Trophoblast cell (in vitro differentiated cells and primary cell): ENCODE results near the gene RABL2B.

Experiments
- DNase-seq, 2 donors: peaks; one replicate each; pipeline ENCODE4 v3.0.0-alpha.2; 2016
- H2AFZ ChIP-seq: 2 replicates; pipeline ENCODE4 v1.6.1; 2013; ENCODE audit warnings: low read length, moderate library complexity, mild to moderate bottlenecking; ENCODE audit not compliant: insufficient read depth, poor library complexity
- H2AK5ac ChIP-seq: 2 replicates; pipeline ENCODE4 v1.6.1; 2013; ENCODE audit warnings: mild to moderate bottlenecking, low read length
- H2BK120ac ChIP-seq: 2 replicates; pipeline ENCODE4 v1.6.1; 2013; ENCODE audit warnings: low read length, mild to moderate bottlenecking, moderate library complexity; ENCODE audit not compliant: insufficient read depth, poor library complexity
- H2BK12ac ChIP-seq: 2 replicates; pipeline ENCODE4 v1.6.1; 2013; ENCODE audit warnings: mild to moderate bottlenecking, low read length, moderate library complexity
- H2BK5ac ChIP-seq: 2 replicates; pipeline ENCODE4 v1.6.1; 2013; ENCODE audit warnings: low read length, low read depth, moderate library complexity, mild to moderate bottlenecking; ENCODE audit not compliant: poor library complexity
- H3K14ac ChIP-seq: 2 replicates; pipeline ENCODE4 v1.6.1; 2013; ENCODE audit warnings: mild to moderate bottlenecking, low read length
- H3K18ac ChIP-seq: 2 replicates; pipeline ENCODE4 v1.6.1; 2013; ENCODE audit warnings: mild to moderate bottlenecking, low read length
- H3K23ac ChIP-seq: 2 replicates; pipeline ENCODE4 v1.6.1; 2013; ENCODE audit warnings: low read length
- H3K27ac ChIP-seq: 2 replicates; pipeline ENCODE4 v1.5.1; 2013; ENCODE audit warnings: low read depth, mild to moderate bottlenecking, inconsistent platforms, low read length, moderate library complexity
- H3K27me3 ChIP-seq: 2 replicates; pipeline ENCODE4 v1.6.1; 2013; ENCODE audit warnings: inconsistent platforms, mild to moderate bottlenecking, low read length, moderate library complexity; ENCODE audit not compliant: insufficient read depth
- H3K36me3 ChIP-seq, 2 experiments: 1 replicate in 1 of 2; 2 replicates in 1 of 2; pipeline ENCODE4 v1.6.1; 2013; ENCODE audit warnings: low read length in 2 of 2, mild to moderate bottlenecking in 2 of 2, moderate library complexity in 1 of 2; ENCODE audit not compliant: insufficient read depth in 2 of 2, control insufficient read depth in 1 of 2
- H3K4ac ChIP-seq: 2 replicates; pipeline ENCODE4 v1.6.1; 2013; ENCODE audit warnings: low read depth, mild to moderate bottlenecking, low read length, moderate library complexity
- H3K4me1 ChIP-seq, 2 experiments: 1 replicate in 1 of 2; 2 replicates in 1 of 2; pipeline ENCODE4 v1.6.1; 2013; ENCODE audit warnings: low read length in 2 of 2, mild to moderate bottlenecking in 2 of 2, moderate library complexity in 1 of 2; ENCODE audit not compliant: insufficient read depth in 2 of 2, control insufficient read depth in 1 of 2
- H3K4me2 ChIP-seq: 2 replicates; pipeline ENCODE4 v1.6.1; 2013; ENCODE audit warnings: inconsistent platforms, mild to moderate bottlenecking, low read length, moderate library complexity
- H3K4me3 ChIP-seq: 2 replicates; pipeline ENCODE4 v1.5.1; 2013; ENCODE audit warnings: mild to moderate bottlenecking, low read depth, low read length, inconsistent platforms
- H3K79me1 ChIP-seq: one replicate; pipeline ENCODE4 v1.6.1; 2013; ENCODE audit warnings: low read length
- H3K79me2 ChIP-seq: 2 replicates; pipeline ENCODE4 v1.6.1; 2013; ENCODE audit warnings: low read length, mild to moderate bottlenecking; ENCODE audit not compliant: control insufficient read depth, insufficient read depth, poor library complexity
- H3K9ac ChIP-seq: 2 replicates; pipeline ENCODE4 v1.6.1; 2013; ENCODE audit warnings: mild to moderate bottlenecking, low read length
- H3K9me3 ChIP-seq: 2 replicates; pipeline ENCODE4 v1.6.1; 2013; ENCODE audit warnings: low read depth, mild to moderate bottlenecking, control low read depth, inconsistent platforms, low read length; ENCODE audit not compliant: insufficient read depth
- H4K12ac ChIP-seq: 2 replicates; pipeline ENCODE4 v1.6.1; 2013; ENCODE audit warnings: low read depth, mild to moderate bottlenecking, low read length, moderate library complexity
- H4K8ac ChIP-seq: 2 replicates; pipeline ENCODE4 v1.6.1; 2013; ENCODE audit warnings: low read depth, mild to moderate bottlenecking, low read length, moderate library complexity
- H4K91ac ChIP-seq: one replicate; pipeline ENCODE4 v1.6.1; 2013; ENCODE audit warnings: low read depth, mild to moderate bottlenecking, low read length, moderate library complexity
- WGBS: extraction: QIAGEN DNeasy Blood & Tissue Kit; methylation state at CpG from one replicate; pipeline ENCODE4 v1.1.7; 2013; ENCODE audit warnings: missing lambda C conversion rate; ENCODE audit not compliant: insufficient read length, insufficient coverage; ENCODE audit errors: extremely low coverage; 5-methylcytosine and 5-hydroxymethylcytosine counted together

RABL2B gene

DNA sequence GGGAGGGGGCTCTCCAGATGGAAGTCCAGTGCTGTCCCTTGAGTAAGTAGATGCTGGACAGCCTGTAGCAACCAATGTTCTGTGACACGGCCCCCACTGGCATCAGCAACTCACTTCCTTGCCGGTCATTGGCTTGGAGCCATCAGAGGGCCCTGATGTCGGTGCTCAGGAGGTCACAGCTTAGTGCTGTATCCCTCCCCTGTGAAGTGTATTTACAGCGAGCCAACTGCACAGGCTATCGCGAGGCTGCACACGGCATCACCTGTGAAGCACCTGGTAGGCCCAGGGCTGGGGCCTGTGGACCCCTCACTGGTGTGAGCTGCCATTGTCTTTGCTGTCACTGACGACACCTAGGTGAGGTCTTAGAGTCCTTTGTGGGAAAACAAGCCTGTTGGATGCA is 58.8 kb downstream of the RABL2B start:
- Histone ChIP-seq H3K23ac (no peak overlapping the region), H4K91ac (no peak overlapping the region), H3K79me2 (no peaks in the 10 kb centered on the region), H3K4me2 (no peak overlapping the region), H3K4me1 (no peaks in the 10 kb centered on the region), H4K12ac (no peak overlapping the region), H2AFZ (no peak overlapping the region), H3K4me3 (no peak overlapping the region), H2BK120ac (no peak overlapping the region), H2BK12ac (no peak overlapping the region), H3K36me3 (no peaks in the 10 kb centered on the region), H3K79me1 (no peaks in the 10 kb centered on the region), H3K9me3 (peaks cover 4% of the 10 kb centered on the region), H3K9ac (no peak overlapping the region), H3K18ac (no peak overlapping the region), H3K4ac (no peak overlapping the region), H3K27ac (no peak overlapping the region), H3K27me3 (peaks cover 25% of the 10 kb centered on the region), H4K8ac (no peak overlapping the region), H2BK5ac (no peak overlapping the region), H2AK5ac (no peak overlapping the region), H3K14ac (no peak overlapping the region)
- no CpG with 5 or more reads among the region's 8 CpGs for WGBS
- no peak for DNase-seq

DNA sequence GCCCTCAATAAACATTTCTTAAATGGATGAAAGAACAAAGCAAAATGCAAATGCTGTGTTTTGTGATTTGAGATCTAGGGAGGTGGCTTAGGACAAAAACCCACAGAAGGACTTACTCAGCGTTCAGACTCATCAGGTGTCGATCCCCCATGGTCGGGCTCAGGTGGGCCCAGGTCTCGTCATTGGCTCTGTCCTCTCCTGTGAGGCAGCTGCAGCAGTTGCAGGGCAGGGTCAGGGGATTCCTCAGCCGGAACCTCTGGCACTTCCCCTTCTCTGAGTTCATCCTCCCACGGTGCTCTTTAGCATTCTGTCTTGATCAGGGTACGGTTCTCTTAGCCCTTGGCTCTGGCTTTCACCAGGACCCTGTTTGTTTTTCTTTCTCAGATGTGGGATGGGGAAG is 59.4 kb downstream of the RABL2B start:
- no peak overlapping the region for H3K18ac ChIP-seq
- H2BK5ac ChIP-seq: no peak overlapping the region
- H3K27ac ChIP-seq: no peak overlapping the region
- H3K27me3 ChIP-seq: peaks cover 31% of the 10 kb centered on the region
- no peak overlapping the region for H3K4me2 ChIP-seq
- no peak overlapping the region for H2AK5ac ChIP-seq
- WGBS: no CpG with 5 or more reads among the region's 7 CpGs
- H3K79me2 ChIP-seq: no peaks in the 10 kb centered on the region
- no peak overlapping the region for H4K91ac ChIP-seq
- H4K12ac ChIP-seq: no peak overlapping the region
- H3K14ac ChIP-seq: no peak overlapping the region
- H3K23ac ChIP-seq: no peak overlapping the region
- H2BK120ac ChIP-seq: no peak overlapping the region
- no peaks in the 10 kb centered on the region for H3K79me1 ChIP-seq
- no peak overlapping the region for H2AFZ ChIP-seq
- H3K36me3 ChIP-seq: no peaks in the 10 kb centered on the region
- no peak for DNase-seq
- no peaks in the 10 kb centered on the region for H3K4me1 ChIP-seq
- H2BK12ac ChIP-seq: no peak overlapping the region
- no peak overlapping the region for H4K8ac ChIP-seq
- no peak overlapping the region for H3K4ac ChIP-seq
- no peak overlapping the region for H3K9ac ChIP-seq
- H3K4me3 ChIP-seq: no peak overlapping the region
- peaks cover 4% of the 10 kb centered on the region for H3K9me3 ChIP-seq

DNA sequence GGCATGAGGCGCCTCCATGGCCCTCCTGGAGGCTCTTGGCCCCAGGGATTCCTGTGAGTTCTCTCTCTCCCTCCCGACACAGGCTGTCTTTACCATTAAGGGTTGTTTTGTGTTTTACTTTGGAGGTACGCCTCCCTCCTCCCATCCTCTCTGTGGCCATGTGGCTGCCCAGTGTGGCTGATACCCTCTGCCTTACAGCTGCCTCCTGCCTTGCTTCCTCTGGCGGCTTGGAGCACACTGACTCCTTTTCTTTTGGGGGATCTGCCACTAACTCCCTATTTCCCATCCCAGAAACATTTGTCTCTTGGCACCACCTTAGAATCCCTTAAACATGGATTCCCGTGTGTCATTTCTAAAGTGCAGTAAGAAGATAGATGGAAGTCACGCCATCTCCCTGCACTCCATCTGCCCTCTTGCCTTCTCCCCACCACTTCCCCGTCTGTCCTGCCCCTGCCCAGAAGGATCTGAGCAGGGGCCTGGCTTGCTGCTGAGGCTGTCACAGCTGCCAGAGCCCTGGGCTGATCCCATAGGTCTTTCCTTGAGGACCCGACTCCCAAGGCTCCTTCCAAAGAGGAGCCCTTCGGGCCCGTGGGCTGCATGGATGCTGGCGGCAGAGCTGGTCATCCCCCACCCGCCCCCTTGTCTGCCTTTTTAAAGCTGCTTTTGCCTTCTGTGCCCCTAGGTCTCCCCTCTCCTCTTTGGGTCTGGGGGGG is 60.6 kb downstream of the RABL2B start:
- Histone ChIP-seq H4K91ac (no peak overlapping the region), H4K12ac (no peak overlapping the region), H3K23ac (no peak overlapping the region), H3K27me3 (peaks cover 33% of the 10 kb centered on the region), H2BK12ac (no peak overlapping the region), H3K4me1 (no peaks in the 10 kb centered on the region), H2AFZ (no peak overlapping the region), H3K14ac (no peak overlapping the region), H3K4me2 (no peak overlapping the region), H3K18ac (no peak overlapping the region), H3K4me3 (no peak overlapping the region), H2AK5ac (no peak overlapping the region), H3K9ac (no peak overlapping the region), H3K27ac (no peak overlapping the region), H3K79me2 (no peaks in the 10 kb centered on the region), H2BK120ac (no peak overlapping the region), H3K4ac (no peak overlapping the region), H3K79me1 (no peaks in the 10 kb centered on the region), H3K9me3 (peaks cover 4% of the 10 kb centered on the region), H2BK5ac (no peak overlapping the region), H3K36me3 (no peaks in the 10 kb centered on the region), H4K8ac (no peak overlapping the region)
- no peak for DNase-seq
- no CpG with 5 or more reads among the region's 12 CpGs for WGBS

DNA sequence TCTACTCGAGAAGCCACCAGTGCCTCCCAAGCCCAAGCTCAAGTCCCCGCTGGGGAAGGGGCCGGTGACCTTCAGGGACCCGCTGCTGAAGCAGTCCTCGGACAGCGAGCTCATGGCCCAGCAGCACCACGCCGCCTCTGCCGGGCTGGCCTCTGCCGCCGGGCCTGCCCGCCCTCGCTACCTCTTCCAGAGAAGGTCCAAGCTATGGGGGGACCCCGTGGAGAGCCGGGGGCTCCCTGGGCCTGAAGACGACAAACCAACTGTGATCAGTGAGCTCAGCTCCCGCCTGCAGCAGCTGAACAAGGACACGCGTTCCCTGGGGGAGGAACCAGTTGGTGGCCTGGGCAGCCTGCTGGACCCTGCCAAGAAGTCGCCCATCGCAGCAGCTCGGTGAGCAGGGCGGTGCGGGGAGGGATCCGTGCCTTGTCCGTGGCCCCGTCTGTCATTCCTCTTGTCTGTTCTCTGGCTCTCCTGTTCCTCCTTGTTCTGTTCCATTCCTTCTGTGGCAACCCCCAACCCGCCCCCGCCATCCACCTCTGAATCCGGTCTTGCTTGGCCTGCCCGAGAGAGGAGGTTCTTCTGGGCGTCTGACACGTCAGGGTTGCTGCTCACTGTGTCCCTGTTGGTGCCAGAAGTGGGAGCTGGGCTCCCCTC is 61.3 kb downstream of the RABL2B start:
- Histone ChIP-seq H3K23ac (no peak overlapping the region), H2AK5ac (no peak overlapping the region), H4K91ac (no peak overlapping the region), H3K14ac (no peak overlapping the region), H3K9me3 (peaks cover 8% of the 10 kb centered on the region), H3K4me3 (no peak overlapping the region), H2BK120ac (no peak overlapping the region), H3K4me1 (no peaks in the 10 kb centered on the region), H3K27me3 (peaks cover 33% of the 10 kb centered on the region), H4K8ac (no peak overlapping the region), H2AFZ (no peak overlapping the region), H3K36me3 (no peaks in the 10 kb centered on the region), H3K27ac (no peak overlapping the region), H2BK5ac (no peak overlapping the region), H4K12ac (no peak overlapping the region), H3K4ac (no peak overlapping the region), H3K79me2 (no peaks in the 10 kb centered on the region), H2BK12ac (no peak overlapping the region), H3K18ac (no peak overlapping the region), H3K79me1 (no peaks in the 10 kb centered on the region), H3K4me2 (no peak overlapping the region), H3K9ac (no peak overlapping the region)
- no CpG with 5 or more reads among the region's 33 CpGs for WGBS
- DNase-seq: no peak
